ENCODE data around the gene SFPQ. TPM values are rescaled to one million over a fixed set of nuclear protein-coding genes. Genes with fewer than 3 reads are reported as not detected.
"Not testable (repeated sequence)": the region's sequence is repeated elsewhere in the genome, so short reads cannot be mapped to it uniquely, and the experiment has no call there.

The SFPQ gene
- total and polyA plus RNA-seq, 3 donors from 2014 or later, result 297 to 436 (median 417) TPM

DNA sequence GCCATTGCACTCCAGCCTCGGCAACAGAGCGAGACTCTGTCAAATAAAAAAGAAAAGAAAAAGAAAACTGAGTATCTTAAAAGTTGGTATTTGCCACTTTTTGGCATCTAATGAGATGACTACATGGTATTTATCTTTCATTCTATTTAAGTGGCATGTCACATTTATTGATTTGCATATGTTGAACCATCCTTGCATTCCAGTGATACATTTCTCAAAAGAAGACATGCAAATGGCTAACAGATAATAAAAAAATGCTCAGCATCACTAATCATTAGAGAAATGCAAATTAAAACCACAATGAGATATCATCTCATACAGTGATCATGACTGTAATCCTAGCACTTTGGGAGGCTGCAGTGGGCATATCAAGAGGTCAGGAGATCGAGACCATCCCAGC, 28.1 kb downstream of the SFPQ start:
- intact Hi-C loops (cut with DNase I; ENCODE audit: low total_unique reads), result no loop called here
- Histone ChIP-seq H3K27ac (no peak overlapping the region), H3K4me1 (no peaks in the 10 kb centered on the region), H3K9me3 (no peaks in the 10 kb centered on the region), H3K4me3 (no peak overlapping the region), H3K27me3 (no peaks in the 10 kb centered on the region), H3K36me3 (ENCODE audit: low read depth, missing control alignments) (no peaks in the 10 kb centered on the region)
- 93 to 98% methylated on average over 3 of the region's 3 CpGs for WGBS, 2 donors
- DNase-seq, result no peak
- no peak for TF ChIP-seq POLR2A (IDR thresholded peaks at IDR 0.05)
- TF ChIP-seq, protein P1, sequence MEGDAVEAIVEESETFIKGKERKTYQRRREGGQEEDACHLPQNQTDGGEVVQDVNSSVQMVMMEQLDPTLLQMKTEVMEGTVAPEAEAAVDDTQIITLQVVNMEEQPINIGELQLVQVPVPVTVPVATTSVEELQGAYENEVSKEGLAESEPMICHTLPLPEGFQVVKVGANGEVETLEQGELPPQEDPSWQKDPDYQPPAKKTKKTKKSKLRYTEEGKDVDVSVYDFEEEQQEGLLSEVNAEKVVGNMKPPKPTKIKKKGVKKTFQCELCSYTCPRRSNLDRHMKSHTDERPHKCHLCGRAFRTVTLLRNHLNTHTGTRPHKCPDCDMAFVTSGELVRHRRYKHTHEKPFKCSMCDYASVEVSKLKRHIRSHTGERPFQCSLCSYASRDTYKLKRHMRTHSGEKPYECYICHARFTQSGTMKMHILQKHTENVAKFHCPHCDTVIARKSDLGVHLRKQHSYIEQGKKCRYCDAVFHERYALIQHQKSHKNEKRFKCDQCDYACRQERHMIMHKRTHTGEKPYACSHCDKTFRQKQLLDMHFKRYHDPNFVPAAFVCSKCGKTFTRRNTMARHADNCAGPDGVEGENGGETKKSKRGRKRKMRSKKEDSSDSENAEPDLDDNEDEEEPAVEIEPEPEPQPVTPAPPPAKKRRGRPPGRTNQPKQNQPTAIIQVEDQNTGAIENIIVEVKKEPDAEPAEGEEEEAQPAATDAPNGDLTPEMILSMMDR (IDR thresholded peaks at IDR 0.05), result no peak

DNA sequence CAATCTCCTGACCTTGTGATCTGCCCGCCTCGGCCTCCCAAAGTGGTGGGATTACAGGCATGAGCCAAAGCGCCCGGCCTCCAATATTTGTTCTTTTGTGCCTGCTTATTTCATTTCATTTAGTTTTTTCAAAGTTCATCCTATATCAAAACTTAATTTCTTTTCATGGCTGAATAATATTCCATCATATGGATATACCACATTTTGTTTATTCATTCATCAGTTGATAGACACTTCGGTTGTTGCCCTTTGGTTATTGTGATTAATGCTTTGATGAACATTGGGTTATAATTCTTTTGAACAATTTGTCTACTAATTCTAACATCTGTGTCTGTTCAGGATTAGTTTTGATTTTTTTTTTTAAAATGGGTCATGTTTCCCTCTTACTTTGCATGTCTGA, 41.7 kb downstream of the SFPQ start:
- intact Hi-C loops (cut with DNase I; ENCODE audit: low total_unique reads), result no loop called here
- no peak overlapping the region for H3K4me3 ChIP-seq
- WGBS, 2 donors, result 95 to 97% methylated on average over 5 of the region's 5 CpGs

DNA sequence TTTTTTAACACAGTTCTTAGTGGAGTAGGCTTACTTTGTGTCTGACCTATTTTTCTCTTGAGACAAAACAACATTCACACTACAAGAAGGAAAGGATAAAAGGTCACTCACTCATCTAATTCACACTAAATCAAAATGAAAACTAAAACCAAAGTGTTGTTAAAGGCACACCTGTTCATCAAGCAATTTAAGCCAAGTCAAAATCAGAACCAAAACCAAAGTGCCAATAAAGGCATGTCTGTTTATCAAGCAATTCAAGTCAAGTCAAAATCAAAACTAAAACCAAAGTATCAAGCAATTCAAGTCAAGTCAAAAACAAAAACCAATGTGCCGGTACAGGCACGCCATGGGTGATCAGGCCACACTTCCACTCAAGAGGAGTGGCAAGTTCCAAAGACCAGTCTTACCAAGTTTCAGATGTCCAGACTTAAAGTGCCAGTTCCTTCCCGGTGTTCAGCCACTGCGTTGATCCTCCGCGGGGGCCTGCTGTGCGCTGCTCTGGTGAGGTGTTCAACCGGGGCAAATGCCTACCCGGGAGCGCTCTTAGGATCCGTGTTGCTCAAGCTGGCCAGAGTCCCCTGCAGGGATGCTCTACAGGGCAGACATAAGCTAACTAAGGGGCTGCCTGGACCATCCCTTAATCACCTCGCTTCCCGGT, 46.9 kb downstream of the SFPQ start:
- peak; percentile 15 for DNase-seq
- intact Hi-C loops (cut with DNase I; ENCODE audit: low total_unique reads); H3K4me1 ChIP-seq; H3K27me3 ChIP-seq; H3K36me3 ChIP-seq (ENCODE audit: low read depth, missing control alignments); H3K9me3 ChIP-seq; H3K4me3 ChIP-seq: not testable (repeated sequence)
- H3K27ac ChIP-seq, result peak overlapping the region in 1 of 2 donors; percentile 24
- 41 to 61% methylated on average over 13 of the region's 13 CpGs for WGBS, 2 donors

More for the DNA sequence above, 41.7 kb downstream of the SFPQ start:
- Histone ChIP-seq H3K4me1 (no peaks in the 10 kb centered on the region), H3K36me3 (ENCODE audit: low read depth, missing control alignments) (no peaks in the 10 kb centered on the region), H3K9me3 (no peaks in the 10 kb centered on the region), H3K27ac (no peak overlapping the region), H3K27me3 (no peaks in the 10 kb centered on the region)
- DNase-seq, result no peak
- TF ChIP-seq POLR2A (IDR thresholded peaks at IDR 0.05), result no peak
- TF ChIP-seq, protein P1 (IDR thresholded peaks at IDR 0.05), result no peak

DNA sequence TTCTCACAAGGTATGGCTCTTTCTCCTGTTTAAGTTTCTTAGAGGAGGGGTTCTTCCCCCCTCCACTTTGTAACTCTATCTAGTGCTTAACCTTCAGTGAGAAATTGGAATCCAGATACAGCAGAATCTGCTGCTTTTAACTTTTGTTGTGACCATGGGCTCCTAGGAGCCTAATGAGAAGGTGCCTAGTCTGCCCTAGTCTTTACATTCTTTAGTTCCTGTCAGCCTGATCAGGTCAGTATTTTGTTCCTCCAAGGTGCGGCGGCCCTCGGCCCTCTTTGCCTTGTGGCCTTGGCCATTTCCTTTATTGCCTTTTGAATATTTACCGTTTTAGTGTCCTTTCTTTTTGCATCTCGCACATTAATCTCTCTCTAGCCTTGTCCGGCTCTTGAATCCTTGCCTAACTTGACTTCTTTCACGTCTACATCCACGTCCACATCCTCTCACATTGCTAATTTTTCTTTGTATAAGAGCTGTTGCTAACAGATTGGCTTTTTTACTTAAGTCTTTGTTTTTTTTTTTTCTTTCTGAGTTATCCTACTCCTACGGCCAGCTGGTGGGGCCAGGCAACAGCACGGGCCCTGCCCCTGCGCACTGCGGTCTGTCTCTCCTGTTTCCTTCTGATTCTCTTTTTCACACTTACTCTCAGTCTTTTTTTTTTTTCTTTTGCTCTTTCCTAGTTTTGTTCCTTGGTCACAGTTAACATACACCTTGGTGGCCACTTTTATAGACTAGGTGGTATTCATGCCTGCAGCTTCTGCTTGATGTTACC, 49.0 kb downstream of the SFPQ start:
- DNase-seq, result no peak
- WGBS, 2 donors, result 40 to 58% methylated on average over 12 of the region's 12 CpGs
- Histone ChIP-seq H3K4me3 (no peak overlapping the region), H3K9me3 (no peaks in the 10 kb centered on the region), H3K36me3 (ENCODE audit: low read depth, missing control alignments) (no peaks in the 10 kb centered on the region), H3K27ac (no peak overlapping the region), H3K27me3 (no peaks in the 10 kb centered on the region), H3K4me1 (no peaks in the 10 kb centered on the region)
- TF ChIP-seq POLR2A (IDR thresholded peaks at IDR 0.05), result no peak
- TF ChIP-seq, protein P1 (IDR thresholded peaks at IDR 0.05), result no peak
- intact Hi-C loops (cut with DNase I; ENCODE audit: low total_unique reads), result no loop called here

DNA sequence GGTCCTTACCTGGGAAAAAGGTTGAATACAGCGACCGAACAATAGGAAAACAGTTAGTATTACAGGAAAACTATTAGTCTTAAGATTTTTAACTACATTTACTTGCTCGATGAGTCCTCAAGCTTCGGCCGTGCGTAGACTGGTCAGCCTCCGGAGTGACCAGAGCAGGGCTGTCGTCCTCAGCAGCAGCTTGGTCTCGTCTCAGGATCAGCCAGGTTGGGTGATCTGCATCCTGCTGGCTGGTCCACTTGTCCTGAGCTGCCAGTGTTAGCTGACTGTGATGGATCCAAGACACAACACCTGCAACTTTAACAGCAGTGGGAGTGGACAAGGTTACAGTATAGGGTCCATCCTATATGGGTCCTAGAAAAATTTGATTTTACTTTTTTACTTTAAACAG, 50.2 kb downstream of the SFPQ start:
- intact Hi-C loops (cut with DNase I; ENCODE audit: low total_unique reads); DNase-seq: not testable (repeated sequence)

DNA sequence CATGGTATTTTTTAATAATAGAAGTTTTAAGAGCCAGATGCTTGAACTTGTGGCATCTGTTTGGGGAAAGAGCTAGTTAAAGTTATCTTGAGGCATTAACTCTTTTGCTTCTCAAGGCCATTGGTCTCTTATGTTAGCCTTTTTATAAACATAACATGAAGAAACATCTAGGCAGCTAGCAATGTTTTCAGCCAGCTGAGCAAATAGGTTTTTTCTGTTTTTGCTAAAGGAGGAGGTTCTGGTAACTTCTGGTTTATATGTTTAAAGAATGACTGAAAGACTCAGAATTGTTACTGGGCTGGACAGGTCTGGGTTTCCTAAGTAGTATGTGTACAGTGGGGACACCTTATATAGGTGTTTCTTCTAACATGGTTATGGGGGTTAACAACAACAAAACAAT, 50.7 kb downstream of the SFPQ start:
- intact Hi-C loops (cut with DNase I; ENCODE audit: low total_unique reads); H3K4me3 ChIP-seq; H3K36me3 ChIP-seq (ENCODE audit: low read depth, missing control alignments); H3K9me3 ChIP-seq; H3K27ac ChIP-seq; DNase-seq; H3K4me1 ChIP-seq; H3K27me3 ChIP-seq: not testable (repeated sequence)

More for the DNA sequence above, 50.2 kb downstream of the SFPQ start:
- H3K9me3 ChIP-seq; H3K4me3 ChIP-seq; H3K27ac ChIP-seq; H3K36me3 ChIP-seq (ENCODE audit: low read depth, missing control alignments); H3K27me3 ChIP-seq; H3K4me1 ChIP-seq: not testable (repeated sequence)
- WGBS, 2 donors, result 57 to 86% methylated on average over 9 of the region's 9 CpGs

DNA sequence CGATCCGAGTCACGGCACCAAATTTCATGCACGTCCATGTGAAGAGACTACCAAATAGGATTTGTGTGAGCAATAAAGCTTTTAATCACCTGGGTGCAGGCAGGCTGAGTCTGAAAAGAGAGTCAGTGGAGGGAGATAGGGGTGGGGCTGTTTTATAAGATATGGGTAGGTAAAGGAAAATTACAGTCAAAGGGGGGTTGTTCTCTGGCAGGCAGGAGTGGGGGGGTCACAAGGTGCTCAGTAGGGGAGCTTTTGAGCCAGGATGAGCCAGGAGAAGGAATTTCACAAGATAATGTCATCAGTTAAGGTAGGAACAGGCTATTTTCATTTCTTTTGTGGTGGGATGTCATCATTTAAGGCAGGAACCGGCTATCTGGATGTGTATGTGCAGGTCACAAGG, 55.4 kb downstream of the SFPQ start:
- H3K4me3 ChIP-seq; H3K36me3 ChIP-seq (ENCODE audit: low read depth, missing control alignments); intact Hi-C loops (cut with DNase I; ENCODE audit: low total_unique reads); H3K4me1 ChIP-seq; H3K27me3 ChIP-seq; DNase-seq; H3K27ac ChIP-seq; H3K9me3 ChIP-seq: not testable (repeated sequence)
- 84 to 93% methylated on average over 5 of the region's 5 CpGs for WGBS, 2 donors

Data from testis (tissue), 3 donors.